NK-92 treated with Interleukin-12 subunit alpha and Interleukin-12 subunit beta, amount 100 ng/mL, for 24 hours (cell line): ENCODE measurements around the gene GOLGA5.
A peak's percentile ranks its signal among the peaks of the same experiment; 100 is the strongest.
"Not testable (repeated sequence)": the region's sequence is repeated elsewhere in the genome, so short reads cannot be mapped to it uniquely, and the experiment has no call there.

Experiments
- DNase-seq: peaks from one replicate; lab custom pipeline; 2025; lab: John Stamatoyannopoulos, UW

GOLGA5 gene, protein sequence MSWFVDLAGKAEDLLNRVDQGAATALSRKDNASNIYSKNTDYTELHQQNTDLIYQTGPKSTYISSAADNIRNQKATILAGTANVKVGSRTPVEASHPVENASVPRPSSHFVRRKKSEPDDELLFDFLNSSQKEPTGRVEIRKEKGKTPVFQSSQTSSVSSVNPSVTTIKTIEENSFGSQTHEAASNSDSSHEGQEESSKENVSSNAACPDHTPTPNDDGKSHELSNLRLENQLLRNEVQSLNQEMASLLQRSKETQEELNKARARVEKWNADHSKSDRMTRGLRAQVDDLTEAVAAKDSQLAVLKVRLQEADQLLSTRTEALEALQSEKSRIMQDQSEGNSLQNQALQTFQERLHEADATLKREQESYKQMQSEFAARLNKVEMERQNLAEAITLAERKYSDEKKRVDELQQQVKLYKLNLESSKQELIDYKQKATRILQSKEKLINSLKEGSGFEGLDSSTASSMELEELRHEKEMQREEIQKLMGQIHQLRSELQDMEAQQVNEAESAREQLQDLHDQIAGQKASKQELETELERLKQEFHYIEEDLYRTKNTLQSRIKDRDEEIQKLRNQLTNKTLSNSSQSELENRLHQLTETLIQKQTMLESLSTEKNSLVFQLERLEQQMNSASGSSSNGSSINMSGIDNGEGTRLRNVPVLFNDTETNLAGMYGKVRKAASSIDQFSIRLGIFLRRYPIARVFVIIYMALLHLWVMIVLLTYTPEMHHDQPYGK

GRCh38 chr14:92793709-92794546 lies at the start of gene GOLGA5:
Gene GOLGA5, plus strand, starts transcription at chr14:92794305. Its CDS starts 3,133 bp downstream, at chr14:92797438.
- peak; percentile 100 for DNase-seq

DNA sequence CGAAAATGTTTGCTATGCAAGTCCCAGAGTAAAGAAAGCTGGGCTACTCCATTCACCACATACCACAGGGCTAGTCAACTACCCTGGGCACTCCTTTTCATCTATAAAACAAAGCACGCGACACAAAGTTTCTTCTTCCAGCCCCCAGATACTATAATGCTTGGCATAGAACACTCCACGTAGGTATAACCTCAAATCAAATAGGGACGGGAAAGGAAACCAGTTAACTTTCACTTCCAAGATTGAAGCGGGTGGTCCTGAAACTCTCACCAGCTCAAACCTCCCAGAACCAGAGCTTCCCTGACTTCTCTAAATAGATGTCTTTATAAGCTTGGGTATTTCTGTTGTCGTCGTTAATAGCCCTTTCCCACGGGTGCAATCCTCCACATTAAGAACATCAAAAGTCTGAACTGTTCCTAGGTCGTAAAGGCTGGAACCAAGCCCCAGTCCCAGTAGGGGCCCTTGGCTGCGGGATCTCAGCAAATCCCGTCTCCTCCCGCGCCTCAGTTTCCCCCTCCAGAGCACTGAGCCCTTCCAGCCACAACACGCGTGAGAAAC lies 46.3 kb upstream of the GOLGA5 start:
- no peak for DNase-seq

GRCh38 chr14:92748259-92749016 lies 45.7 kb upstream of the GOLGA5 start, which contains the start of gene LGMN:
Gene LGMN, minus strand, starts transcription at chr14:92748627. Its CDS starts 15,841 bp downstream, at chr14:92732786.
- no peak for DNase-seq

- DNase-seq, result not testable (repeated sequence)
Observed at GRCh38 chr14:92750222-92750728, 43.8 kb upstream of the GOLGA5 start.

DNA sequence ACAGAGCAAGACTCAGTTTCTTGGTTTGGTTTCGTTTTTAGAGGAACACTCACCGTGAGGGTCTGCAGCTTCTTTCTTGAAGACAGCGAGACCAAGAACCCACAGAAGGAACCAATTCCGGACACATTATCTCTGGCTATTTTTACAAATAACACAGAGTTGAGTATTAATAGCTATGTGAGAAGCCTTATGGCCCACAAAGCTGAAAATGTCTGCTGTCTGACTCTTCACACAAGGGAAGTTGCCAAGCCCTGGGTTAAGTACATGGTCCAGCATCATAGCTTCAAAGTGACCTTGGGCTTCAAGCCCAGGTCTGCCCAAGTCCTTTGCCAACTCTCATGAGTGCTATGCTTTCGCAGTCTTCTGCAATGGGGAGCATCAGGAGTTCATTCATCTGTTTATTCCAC lies 43.1 kb upstream of the GOLGA5 start:
- no peak for DNase-seq

GRCh38 chr14:92751819-92752218 lies 42.3 kb upstream of the GOLGA5 start:
- DNase-seq, result peak; percentile 34

DNA sequence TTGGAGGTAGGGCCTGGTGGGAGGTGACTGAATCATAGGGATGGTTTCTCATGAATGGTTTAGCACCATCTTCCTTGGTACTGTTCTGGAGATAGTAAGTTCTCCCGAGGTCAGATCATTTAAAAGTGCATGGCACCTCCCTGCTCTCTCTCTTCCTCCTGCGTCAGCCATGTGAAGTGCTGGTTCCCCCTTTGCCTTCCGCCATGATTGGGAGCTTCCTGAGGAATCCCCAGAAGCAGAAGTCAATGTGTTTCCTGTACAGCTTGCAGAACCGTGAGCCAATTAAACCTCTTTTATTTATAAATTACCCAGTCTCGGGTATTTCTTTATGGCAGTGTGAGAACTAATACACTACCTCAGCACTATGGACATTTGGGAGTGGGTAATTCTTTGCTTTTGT lies 40.9 kb upstream of the GOLGA5 start:
- no peak for DNase-seq

- no peak for DNase-seq
Observed at GRCh38 chr14:92754966-92755365, 39.1 kb upstream of the GOLGA5 start.

- DNase-seq, result no peak
Observed at GRCh38 chr14:92755495-92755894, 38.6 kb upstream of the GOLGA5 start.

- DNase-seq, result no peak
Observed at GRCh38 chr14:92756446-92756845, 37.7 kb upstream of the GOLGA5 start.

DNA sequence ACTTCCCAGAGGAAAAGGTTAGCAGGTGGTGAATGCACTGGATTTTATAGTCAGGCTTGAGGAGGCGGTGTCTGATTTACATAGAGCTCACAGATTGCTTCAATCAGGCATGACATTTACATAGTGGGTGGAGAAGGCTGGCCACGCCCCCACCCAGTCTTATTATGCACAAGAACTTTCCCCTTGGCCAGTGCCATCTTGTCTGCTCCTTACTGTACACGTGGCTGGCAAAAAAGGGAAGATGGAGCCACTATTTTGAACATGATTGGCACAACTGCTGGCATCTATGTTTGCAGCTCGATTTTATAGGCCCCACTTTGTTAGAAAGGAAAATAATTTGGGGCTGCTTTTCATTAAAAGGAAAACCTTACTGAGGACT lies 34.8 kb upstream of the GOLGA5 start:
- DNase-seq, result no peak

GRCh38 chr14:92759679-92760523 lies 34.2 kb upstream of the GOLGA5 start:
- DNase-seq, result no peak

DNA sequence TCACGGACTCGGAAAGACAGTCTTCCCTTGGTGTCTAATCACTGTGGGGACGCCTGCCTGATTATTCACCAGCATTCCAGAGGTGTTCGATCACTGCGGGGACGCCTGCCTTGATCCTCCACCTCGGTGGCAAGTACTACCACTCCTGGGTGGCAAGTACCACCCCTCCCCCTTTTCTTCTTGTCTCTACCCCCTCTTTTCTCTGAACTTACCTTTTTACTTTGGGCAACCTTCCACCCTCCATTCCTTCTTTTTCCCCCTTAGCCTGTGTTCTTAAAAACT lies 33.6 kb upstream of the GOLGA5 start:
- no peak for DNase-seq

DNA sequence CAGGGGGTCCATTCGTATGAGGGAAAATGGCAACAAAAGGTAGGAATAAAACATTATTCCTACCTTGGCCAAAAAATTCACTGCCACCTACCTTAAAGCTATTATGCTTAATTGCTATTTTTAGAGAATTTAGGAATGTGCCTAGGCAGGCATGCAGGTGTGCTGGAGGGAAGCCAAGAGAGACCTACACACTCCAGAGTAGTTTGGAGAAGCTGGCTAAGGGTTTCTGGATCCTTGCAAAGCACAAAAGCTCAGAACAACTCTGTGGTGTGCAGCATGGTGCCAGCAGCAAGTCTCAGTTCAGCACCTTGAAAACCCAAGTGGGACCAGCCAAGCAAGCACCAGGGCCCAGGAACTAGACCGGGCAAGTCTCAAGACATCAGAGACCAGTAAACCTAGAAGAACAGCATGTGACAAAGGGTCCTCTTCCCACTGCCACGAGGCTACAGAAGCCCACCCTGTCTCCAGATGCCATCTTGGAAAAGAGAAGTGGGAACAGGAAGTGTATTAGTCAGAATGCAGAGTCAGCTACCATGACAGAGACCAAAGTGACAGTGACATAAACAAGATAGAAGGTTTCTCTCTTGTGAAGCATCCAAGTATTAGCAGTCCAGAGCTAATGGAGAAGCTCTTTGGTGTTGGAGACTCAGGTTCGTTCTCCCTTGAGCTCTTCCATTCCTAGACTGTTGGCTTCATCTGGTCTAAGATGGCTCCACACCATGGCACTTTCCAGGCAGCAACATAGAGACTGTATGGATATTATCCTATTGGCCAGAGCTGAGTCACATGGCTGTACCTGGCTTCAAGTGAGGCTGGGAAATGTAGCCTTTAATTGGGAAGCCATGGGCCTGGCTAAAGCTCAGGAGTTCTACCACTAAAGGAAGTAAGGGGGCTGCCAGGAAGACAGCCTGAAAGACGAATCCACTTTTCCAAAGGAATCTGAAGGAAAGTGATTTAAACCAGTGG lies 30.2 kb upstream of the GOLGA5 start:
- not testable (repeated sequence) for DNase-seq

GRCh38 chr14:92768236-92768635 lies 25.9 kb upstream of the GOLGA5 start:
- peak; percentile 25 for DNase-seq

DNA sequence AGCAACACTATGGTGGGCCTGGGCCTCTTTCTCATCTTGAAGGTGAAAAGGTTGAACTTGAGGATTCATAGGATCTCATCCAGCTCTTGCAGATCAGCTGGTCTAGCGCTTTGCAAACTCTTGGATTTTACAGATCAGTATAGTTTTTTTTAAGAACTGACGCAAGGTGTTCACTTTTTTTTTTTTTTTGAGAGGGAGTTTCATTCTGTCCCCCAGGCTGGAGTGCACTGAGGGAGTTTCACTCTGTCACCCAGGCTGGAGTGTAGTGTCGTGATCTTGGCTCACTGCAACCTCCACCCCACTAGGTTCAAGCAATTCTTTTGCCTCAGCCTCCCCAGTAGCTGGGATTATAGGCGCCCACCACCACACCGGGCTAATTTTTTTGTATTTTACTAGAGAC lies 25.3 kb upstream of the GOLGA5 start:
- DNase-seq, result no peak

GRCh38 chr14:92770484-92770883 lies 23.6 kb upstream of the GOLGA5 start:
- DNase-seq, result no peak

- DNase-seq, result no peak
Observed at GRCh38 chr14:92774572-92774971, 19.5 kb upstream of the GOLGA5 start.

GRCh38 chr14:92775292-92775691 lies 18.8 kb upstream of the GOLGA5 start:
- DNase-seq, result not testable (repeated sequence)
